Stomach (tissue), 4 donors: Measurements from ENCODE around the gene PRDM8.

ENCODE experiments used
- EP300 ChIP-seq: sonication (generic); formaldehyde crosslinking; IDR thresholded peaks from one replicate; pipeline ENCODE4 v1.6.1; 2017; ENCODE audit warnings: antibody characterized with exemption
- POLR2A ChIP-seq, 4 donors: fragments of 450-650 bp; IDR thresholded peaks; one replicate each; pipeline ENCODE4 v1.6.1; 2016; ENCODE audit warnings: antibody characterized with exemption in 4 of 4, control low read depth in 2 of 4, mild to moderate bottlenecking in 1 of 4, moderate library complexity in 1 of 4

DNA sequence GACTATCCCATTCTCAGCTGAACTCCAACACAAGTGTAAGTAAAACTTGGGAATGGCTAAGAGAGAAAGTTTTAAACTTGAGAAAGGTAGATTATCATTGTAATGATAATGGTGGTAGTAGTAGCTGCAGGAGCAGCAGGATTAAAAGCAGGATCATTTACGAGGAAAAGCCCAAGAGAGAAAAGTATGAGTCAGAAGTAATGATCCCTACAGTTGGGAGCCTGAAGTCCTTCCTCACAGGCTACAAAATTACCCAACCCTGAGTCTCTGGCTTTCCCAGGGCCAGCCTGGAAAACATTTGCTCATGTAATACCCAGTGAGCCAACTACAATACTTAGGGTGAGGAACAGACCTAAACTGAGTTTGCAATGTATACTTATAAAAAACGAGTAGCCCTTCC, 4.4 kb upstream of the PRDM8 start:
- TF ChIP-seq EP300 (no peak), POLR2A (IDR thresholded peaks at IDR 0.05) (no peak)
